ENCODE measurements around the gene TERT.

Gene TERT

GRCh38 chr5:1320436-1321344 lies 25.8 kb upstream of the TERT start:
- no peak overlapping the region for H3K4me3 ChIP-seq (ENCODE audit: low read depth, low read length)
- no peak for TF ChIP-seq CTCF (IDR thresholded peaks at IDR 0.05; ENCODE audit: control insufficient read depth, extremely low read depth, insufficient read depth)
- no peak for DNase-seq (ENCODE audit: low read depth)

GRCh38 chr5:1319436-1320256 lies 24.8 kb upstream of the TERT start:
- no peak overlapping the region for H3K4me3 ChIP-seq (ENCODE audit: low read depth, low read length)
- no peak for TF ChIP-seq CTCF (IDR thresholded peaks at IDR 0.05; ENCODE audit: control insufficient read depth, extremely low read depth, insufficient read depth)
- DNase-seq (ENCODE audit: low read depth): no peak

- no peak for DNase-seq (ENCODE audit: low read depth)
- H3K4me3 ChIP-seq (ENCODE audit: low read depth, low read length): no peak overlapping the region
- TF ChIP-seq CTCF (IDR thresholded peaks at IDR 0.05; ENCODE audit: control insufficient read depth, extremely low read depth, insufficient read depth): no peak
Observed at GRCh38 chr5:1318659-1319251, 23.9 kb upstream of the TERT start.

GRCh38 chr5:1317921-1318565 lies 23.2 kb upstream of the TERT start:
- TF ChIP-seq CTCF (IDR thresholded peaks at IDR 0.05; ENCODE audit: control insufficient read depth, extremely low read depth, insufficient read depth): no peak
- no peak overlapping the region for H3K4me3 ChIP-seq (ENCODE audit: low read depth, low read length)
- no peak for DNase-seq (ENCODE audit: low read depth)

GRCh38 chr5:1316588-1317340 lies 21.9 kb upstream of the TERT start:
- TF ChIP-seq CTCF (IDR thresholded peaks at IDR 0.05; ENCODE audit: control insufficient read depth, extremely low read depth, insufficient read depth): no peak
- H3K4me3 ChIP-seq (ENCODE audit: low read depth, low read length): no peak overlapping the region
- DNase-seq (ENCODE audit: low read depth): no peak
